ENCODE measurements around the gene SLC25A23.
"Not testable (repeated sequence)": the region's sequence is repeated elsewhere in the genome, so short reads cannot be mapped to it uniquely, and the experiment has no call there.

The SLC25A23 gene

DNA sequence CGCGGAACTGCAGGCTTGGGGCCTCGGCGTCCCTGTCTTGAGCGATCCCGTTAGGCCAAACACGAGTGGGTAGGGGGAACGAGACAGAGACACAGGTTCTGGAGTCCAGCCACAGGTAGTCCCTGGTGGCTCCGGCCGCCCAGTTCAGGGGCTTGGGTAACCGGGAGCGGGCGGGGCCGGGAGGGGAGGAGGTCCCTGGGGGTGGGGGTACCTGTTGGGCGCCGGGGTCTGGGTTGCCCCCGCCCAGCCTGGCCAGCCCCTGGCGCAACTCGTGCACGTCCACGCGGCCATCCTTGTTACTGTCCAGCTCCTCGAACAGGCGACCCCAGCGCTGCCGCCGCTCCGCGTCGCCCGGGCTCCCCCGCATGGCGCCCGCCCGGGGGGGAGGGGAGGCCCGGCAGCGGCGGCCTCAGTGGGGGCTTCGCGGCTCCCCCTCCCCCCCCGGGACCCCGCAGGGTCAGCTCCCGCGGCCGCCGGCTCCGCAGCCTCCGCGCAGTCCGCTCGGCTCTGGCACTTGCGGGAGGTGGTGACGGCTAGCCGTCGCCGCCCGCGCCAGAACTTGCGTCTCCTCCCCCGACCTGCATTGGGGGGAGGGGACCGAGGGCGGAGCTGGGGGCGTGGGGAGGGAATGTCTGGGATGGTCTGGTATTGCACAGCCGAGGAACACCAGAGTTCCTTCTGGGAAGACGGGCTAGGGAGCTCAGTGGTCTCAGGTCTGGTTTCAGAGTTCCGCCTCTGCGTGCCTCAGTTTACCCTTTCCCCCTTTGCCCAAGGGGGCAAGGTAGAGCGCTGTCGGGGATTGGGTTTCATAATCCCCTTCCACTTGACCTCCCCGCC, at the start of gene SLC25A23:
TSS of gene SLC25A23 (minus strand) at position 531 of the 837 bp plus-strand sequence. CDS start at position 367, 164 bp downstream.
- DNase-seq = peak; percentile 81

DNA sequence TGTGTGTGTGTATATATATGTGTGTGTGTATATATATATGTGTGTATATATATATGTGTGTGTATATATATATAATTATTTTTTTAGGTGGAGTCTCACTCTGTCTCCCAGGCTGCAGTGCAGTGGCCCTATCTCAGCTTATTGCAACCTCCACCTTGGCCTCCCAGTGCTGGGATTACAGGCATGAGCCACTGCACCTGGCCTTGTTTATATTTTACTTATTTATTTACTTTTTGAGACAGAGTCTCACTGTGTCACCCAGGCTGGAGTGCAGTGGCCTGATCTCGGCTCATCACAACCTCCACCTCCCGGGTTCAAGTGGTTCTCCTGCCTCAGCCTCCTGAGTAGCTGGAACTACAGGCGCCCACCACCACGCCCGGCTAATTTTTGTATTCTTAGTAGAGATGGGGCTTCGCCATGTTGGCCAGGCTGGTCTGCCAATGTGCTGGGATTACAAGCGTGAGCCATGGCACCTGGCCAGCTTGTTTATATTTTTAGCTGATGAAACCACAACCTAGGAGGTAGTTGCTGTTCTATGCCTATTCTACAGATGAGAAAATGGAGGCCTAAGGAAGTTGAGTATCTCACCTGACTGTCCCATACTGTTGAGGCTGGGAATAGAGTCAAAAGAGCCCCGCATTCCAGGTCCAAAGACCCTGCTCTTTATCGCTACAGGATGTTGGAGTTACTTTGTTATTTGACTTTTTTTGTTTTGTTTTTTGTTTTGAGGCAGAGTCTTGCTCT, 48.6 kb upstream of the SLC25A23 start:
- not testable (repeated sequence) for DNase-seq

- no peak for DNase-seq
Observed at GRCh38 chr19:6503407-6504201, 44.0 kb upstream of the SLC25A23 start.

DNA sequence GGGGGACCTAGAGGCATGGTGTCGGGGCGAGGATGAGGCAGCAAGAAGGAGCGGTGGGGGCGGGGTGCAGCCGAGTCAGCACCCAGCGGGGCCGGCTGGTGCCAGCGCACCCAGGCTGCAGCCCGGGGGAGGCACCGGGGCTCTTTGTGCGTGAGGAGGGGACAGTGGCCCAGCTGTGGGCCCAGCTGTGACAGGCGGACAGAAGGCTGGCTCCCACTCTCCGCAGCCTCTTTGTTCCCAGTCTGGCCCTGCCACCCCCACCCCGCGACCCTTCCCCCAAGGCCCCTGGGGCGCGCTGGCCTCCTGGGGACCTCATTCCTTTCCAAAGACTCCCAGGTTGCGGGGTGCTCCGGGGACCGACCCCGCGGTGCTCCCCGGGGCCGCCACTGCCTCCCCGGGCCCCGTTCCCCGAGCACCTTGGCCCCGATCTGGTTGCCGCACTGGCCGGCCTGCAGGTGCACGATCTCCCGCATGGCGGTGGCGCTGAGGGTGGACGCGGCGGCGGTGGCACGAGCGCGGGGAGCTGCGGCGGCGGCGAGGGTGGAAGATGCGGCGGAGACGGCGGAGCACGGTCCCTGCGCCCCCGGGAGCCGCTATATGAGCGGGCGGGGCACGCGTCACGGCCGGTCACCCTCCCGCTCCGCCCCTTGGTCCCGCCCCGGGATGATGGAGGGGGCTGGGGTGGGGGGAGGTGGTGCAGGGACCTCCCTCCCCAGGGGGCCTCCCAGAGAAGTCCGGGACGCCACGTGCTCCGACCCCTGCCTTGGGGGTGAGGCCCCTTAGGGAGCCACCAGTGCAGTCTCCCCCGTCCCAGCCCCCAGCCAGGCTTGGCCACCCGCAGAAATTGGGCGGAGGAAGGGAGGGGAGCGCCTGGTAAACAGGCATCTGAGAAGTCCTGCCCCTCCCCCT, 42.4 kb upstream of the SLC25A23 start, which contains the start of gene TUBB4A:
TSS of gene TUBB4A (minus strand) at position 570 of the 909 bp plus-strand sequence. CDS start at position 473, 97 bp downstream.
- peak; percentile 64 for DNase-seq

GRCh38 chr19:6500837-6501739, 41.5 kb upstream of the SLC25A23 start:
- no peak for DNase-seq

GRCh38 chr19:6499052-6499790, 39.6 kb upstream of the SLC25A23 start:
- DNase-seq = no peak

- no peak for DNase-seq
Observed at GRCh38 chr19:6498294-6499036, 38.9 kb upstream of the SLC25A23 start.

- DNase-seq = no peak
Observed at GRCh38 chr19:6495947-6496346, 36.4 kb upstream of the SLC25A23 start.

DNA sequence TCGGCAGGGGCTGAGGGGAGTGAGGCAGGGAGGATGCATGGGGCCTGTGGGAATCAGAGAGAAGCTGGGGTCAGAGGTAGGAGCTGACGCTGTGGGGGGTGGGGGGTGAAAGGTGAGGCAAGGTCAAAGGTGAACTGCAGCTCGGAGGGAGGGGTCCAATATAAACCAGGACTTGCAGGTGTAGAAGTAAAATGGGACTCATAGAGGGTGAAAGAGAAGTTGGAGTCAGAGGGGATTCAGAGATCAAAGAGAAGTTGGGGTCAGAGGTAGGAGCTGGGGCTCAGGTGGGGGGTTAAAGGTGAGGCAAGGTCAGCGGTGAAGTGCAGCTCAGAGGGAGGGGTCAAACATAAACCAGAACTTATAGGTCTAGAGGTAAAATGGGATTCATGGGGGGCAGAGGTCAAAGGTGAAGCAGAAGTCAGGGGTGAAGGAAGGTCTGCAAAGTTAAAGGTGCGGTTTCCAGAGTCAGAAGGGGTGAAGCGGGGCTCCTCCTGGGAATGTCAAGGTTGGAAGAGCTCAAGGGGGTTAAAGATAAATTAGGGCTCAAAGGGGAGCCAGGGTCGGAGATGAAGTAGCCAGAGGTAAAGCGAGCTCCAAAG, 34.9 kb upstream of the SLC25A23 start:
- no peak for DNase-seq

GRCh38 chr19:6491802-6492592, 32.4 kb upstream of the SLC25A23 start:
- DNase-seq = no peak

DNA sequence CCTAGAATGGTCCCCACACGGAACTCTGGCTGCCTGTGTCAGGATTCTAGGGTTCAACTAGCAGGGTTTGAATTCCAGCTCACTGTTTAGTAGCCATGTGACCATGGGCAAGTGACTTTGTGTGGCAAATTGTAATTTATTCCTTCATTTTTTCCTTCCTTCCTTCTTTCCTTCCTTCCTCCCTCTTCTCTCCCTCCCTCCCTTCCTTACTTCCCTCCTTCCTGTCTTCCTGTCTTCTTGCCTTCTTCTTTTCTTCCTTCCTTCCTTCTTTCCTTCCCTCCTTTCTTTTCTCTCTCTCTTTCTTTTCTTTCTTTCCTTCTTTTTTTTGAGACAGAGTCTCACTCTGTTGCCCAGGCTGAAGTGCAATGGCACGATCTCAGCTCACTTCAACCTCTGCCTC, 30.5 kb upstream of the SLC25A23 start:
- DNase-seq = no peak

- no peak for DNase-seq
Observed at GRCh38 chr19:6489278-6490061, 29.9 kb upstream of the SLC25A23 start.

DNA sequence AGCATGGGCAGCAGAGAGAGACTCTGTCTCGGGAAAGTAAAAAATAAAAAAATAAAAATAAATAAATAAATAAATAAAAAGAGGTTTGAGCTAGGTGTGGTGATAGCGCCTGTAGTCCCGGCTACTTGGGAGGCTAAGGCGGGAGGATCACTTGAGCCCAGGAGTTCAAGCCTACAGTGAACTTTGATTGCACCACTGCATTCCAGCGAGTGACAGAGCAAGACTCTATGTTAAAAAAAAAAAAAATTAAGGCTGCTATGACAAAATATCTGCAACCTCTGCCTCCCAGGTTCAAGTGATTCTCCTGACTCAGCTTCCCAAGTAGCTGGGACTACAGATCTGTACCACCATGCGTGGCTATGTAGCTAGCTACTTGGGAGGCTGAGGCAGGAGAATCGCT, 25.2 kb upstream of the SLC25A23 start:
- DNase-seq = no peak

GRCh38 chr19:6484230-6484629, 24.6 kb upstream of the SLC25A23 start:
- no peak for DNase-seq

- no peak for DNase-seq
Observed at GRCh38 chr19:6483235-6483634, 23.6 kb upstream of the SLC25A23 start.

GRCh38 chr19:6482343-6482686, 22.7 kb upstream of the SLC25A23 start:
- peak; percentile 33 for DNase-seq
